Putamen (tissue), 1 donor: Measurements from ENCODE around the gene UPK3B.
"Not testable (repeated sequence)": the region's sequence is repeated elsewhere in the genome, so short reads cannot be mapped to it uniquely, and the experiment has no call there.

Source experiments
- DNase-seq: peaks from one replicate; pipeline ENCODE4 v3.0.0-alpha.2; 2016; ENCODE audit warnings: low spot score

UPK3B gene

DNA sequence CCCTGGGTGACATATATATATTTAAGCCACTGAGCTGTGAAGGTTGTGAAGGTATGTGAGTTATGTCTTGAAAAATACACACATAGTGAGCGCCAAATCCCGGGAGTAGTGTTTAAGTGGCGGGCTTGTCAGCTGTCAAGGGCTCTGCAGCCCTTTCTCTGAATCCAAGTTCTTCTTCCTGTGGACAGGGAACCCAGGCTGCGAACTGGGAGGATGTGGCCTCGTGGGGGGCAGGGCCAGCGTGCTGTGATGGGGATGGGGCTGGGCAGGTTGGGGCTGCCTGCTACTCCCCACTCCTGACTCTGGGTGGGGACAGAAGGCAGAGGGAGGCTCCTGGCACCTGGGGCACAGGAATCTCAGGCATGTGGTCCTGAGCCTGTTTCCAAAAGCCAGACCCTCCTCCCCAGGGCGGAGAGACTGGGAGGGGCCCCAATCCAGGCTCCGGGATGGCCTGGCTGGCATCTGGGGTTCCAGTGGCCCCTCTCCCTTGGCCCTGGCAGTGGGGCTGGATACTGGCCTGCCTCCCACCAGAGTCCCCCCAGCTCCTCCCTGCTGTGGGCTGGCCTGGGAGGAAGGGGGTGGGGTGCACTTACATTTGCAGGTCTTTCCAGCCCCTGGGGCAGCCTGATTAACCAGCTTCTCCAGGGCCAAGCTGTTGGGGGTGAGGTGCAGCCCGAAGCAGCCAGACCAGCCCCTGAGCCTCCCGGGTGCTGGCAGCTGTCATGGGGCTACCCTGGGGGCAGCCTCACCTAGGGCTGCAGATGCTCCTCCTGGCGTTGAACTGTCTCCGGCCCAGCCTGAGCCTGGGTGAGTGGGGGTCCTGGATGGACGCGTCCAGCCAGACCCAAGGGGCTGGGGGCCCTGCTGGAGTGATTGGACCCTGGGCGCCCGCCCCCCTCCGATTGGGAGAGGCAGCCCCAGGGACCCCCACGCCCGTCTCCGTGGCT is at the start of gene UPK3B:
Gene UPK3B (plus strand): TSS at position 622 of the 947 bp plus-strand sequence. CDS start 101 bp downstream, at position 723.
- DNase-seq, result no peak

- not testable (repeated sequence) for DNase-seq
These were observed 49.6 kb upstream of the UPK3B start for GRCh38 chr7:76460767-76461166.

GRCh38 chr7:76461464-76462101 is 48.8 kb upstream of the UPK3B start, which contains the start of gene DTX2:
Gene DTX2, plus strand, starts transcription at chr7:76461709. Its CDS starts 18,801 bp downstream, at chr7:76480510.
- DNase-seq, result not testable (repeated sequence)

- DNase-seq, result not testable (repeated sequence)
These were observed 48.0 kb upstream of the UPK3B start for GRCh38 chr7:76462271-76462882.

DNA sequence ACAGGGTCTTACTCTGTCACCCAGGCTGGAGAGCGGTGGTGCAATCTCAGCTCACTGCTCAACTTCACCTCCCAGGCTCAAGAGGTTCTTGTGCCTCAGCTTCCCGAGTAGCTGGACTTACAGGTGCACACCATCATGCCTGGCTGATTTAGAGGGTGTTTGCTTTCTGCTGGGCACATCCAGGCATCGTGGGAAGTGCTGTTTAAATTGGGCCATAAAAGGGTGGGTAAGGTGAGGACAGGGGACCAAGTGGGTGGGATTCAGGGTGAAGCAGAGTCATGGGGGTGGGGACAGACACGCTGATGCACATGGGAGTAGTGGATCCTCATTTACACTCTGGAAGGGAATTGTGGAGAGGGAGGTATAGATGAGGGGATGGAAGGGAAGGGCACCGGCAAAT is 45.4 kb upstream of the UPK3B start:
- DNase-seq, result not testable (repeated sequence)

- DNase-seq, result not testable (repeated sequence)
These were observed 44.4 kb upstream of the UPK3B start for GRCh38 chr7:76465950-76466349.

- DNase-seq, result not testable (repeated sequence)
These were observed 42.5 kb upstream of the UPK3B start for GRCh38 chr7:76467743-76468404.

- DNase-seq, result not testable (repeated sequence)
These were observed 38.7 kb upstream of the UPK3B start for GRCh38 chr7:76471556-76472221.

DNA sequence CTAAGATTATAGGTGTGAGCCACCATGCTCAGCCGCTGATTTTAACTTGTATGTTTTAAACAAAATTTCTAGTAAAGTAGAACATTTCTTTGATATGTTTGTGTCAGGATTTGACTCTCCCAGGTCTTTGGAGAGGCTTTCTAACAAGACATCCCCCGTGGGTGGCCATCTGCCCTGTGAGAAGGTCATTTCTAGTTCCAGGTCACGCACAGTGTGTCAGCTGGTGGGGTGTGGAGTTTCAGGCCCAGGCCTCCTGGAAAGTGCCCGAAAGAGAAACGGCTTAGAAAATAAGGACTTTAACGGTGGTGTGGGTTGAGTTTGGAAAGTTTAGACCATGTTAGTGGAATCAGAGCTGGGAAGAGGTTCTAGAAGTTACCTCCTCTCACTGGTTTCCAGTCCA is 37.3 kb upstream of the UPK3B start:
- DNase-seq, result not testable (repeated sequence)

GRCh38 chr7:76476280-76476679 is 34.1 kb upstream of the UPK3B start:
- not testable (repeated sequence) for DNase-seq

DNA sequence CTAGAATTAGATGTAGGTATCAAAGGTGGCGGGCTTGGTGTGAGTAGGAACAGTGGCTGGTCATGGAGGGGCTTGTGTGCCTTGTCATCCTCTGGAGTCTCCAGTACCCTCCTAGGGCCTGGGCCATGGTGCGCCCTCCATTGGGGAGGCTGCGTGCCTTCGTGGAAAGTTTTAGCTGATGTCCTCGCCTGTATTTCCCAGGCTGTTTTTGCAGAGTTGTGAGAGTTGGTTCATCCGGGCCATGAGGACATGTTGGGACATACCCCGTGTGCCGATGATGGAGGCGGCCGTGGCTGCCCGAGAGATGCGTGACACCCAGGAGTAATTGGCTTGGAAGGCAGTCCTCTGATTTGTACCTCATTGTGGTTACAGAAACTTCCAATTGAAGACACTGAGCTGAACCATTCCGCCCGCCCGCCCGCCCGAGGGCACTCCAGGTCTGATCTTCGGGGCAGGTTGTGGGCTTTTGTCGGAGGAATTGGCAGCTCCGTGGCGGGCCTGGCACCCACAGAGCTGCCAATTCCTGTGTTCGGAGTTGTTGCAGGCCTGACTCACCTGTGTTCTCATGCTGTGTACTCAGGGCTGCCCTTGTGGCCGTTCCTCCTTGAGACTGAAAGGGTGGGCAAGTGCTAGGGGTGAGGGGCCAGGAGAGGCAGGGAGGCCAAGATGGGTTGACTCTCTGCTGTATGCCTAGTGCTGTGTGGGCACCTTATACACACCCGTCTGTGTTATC is 33.4 kb upstream of the UPK3B start:
- DNase-seq, result not testable (repeated sequence)

DNA sequence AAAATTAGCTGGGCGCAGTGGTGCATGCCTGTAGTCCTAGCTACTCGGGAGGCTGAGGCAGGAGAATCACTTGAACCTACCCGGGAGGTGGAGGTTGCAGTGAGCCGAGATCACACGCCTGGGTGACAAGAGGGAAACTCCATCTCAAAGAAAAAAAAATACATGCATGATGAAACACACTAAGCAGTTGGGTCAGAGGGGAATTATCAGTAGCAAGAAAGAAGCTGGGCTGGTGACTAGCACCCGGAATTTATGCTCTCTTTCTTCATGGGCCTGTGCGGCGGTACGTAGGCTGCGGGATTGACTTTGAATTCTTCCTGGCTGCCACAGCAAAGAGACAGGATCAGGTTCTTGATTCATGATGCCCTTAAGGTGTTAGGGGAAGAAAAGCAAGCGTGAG is 30.7 kb upstream of the UPK3B start:
- DNase-seq, result not testable (repeated sequence)

GRCh38 chr7:76480403-76481253 is 29.7 kb upstream of the UPK3B start:
- not testable (repeated sequence) for DNase-seq

GRCh38 chr7:76482660-76483059 is 27.7 kb upstream of the UPK3B start:
- DNase-seq, result not testable (repeated sequence)

DNA sequence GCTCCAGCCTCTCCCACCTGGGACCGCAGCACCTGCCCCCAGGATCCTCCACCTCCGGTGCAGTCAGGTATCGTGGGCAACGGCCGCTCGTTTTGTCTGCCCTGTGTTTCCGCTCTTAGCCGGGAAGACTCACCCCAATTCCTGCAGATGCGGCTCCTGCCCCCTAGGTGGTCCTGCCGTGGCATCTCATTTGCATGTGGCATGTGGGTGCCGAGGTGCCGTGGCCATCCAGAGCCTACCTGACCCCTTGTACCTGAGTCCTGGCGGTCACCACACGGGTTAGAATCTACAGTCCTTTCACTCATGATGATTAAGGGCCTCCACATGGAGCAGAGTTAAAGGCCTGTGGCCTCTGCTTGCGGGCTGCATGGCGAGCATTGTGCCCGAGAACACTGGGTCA is 27.3 kb upstream of the UPK3B start:
- not testable (repeated sequence) for DNase-seq

DNA sequence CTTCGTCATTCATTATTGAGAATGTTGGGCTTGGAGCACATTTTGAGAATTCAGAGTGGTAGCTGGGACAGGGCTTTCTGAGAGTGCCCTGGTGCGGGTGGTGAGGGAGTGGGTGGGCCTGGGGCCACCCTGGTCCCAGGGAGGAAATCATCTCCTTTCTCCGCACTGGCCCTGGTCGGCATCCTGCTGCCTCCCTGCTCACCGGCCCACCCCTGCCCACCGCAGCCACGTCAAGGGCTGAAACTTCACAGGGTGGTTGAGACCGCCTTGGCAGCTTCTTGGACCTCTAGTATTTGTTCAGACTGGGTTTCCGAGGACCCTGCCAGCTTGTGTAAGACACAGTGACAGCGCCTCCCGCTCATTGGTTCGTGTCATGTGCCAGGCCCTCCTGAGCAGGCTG is 25.9 kb upstream of the UPK3B start:
- DNase-seq, result not testable (repeated sequence)

DNA sequence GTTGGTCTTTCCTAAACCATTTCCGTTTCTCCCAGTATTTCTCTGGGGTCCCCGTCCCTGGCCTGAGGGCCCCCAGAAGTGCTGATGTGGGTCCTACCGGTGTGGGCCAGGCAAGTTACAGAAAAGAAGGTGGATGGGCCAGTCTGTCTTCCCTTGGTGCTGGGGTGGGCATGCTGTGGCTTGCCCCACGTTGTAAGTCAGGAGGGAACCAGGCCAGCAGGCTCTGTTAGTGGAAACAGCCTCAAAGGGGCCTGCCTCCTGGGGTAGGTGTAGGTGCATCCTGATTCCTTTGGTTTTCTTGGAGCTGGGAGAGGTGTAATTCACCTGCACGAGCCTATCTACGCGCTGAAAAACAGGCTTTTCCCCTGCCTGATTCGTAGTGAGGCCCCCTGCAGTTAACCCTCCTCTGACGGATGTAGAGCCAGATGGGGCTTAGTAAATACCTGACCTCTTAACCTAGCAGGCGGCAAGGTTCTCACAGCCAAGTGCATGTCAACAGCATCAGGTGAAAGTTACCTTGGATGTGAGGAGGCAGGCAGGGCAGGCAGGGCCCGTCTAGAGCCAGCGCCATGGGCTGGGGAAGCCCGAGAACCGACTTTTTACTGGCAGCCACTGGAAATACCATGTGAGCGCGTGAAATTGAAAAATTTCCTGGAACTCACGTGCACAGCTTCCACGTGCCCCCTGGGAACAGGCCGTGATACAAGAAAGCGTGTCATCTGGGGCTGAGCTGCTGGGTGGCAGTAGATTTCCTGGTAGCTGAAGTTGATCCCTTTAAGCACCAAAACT is 24.3 kb upstream of the UPK3B start:
- DNase-seq, result not testable (repeated sequence)

GRCh38 chr7:76486618-76487017 is 23.7 kb upstream of the UPK3B start:
- DNase-seq, result not testable (repeated sequence)

DNA sequence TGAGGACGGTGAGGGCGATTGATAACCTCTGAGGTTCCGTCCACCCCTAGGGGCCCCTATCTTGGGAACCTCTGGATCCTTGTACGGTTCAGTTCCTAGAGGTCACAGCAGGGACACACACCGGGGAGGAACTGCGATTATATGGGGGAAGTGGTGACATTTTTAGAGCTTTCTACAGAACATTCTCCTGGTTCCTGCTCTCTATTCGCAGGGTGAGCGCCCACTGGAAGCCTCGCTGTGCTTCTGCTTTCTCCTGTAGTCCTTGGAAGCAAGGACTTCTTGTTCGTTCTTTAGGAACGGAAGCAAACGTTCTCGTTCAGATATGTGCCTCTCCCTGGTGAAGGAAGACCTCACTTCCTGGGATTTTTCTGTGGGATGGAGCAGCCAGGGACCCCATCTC is 22.4 kb upstream of the UPK3B start:
- DNase-seq, result not testable (repeated sequence)
